ENCODE measurements around the gene ACOX2.

Gene ACOX2

DNA sequence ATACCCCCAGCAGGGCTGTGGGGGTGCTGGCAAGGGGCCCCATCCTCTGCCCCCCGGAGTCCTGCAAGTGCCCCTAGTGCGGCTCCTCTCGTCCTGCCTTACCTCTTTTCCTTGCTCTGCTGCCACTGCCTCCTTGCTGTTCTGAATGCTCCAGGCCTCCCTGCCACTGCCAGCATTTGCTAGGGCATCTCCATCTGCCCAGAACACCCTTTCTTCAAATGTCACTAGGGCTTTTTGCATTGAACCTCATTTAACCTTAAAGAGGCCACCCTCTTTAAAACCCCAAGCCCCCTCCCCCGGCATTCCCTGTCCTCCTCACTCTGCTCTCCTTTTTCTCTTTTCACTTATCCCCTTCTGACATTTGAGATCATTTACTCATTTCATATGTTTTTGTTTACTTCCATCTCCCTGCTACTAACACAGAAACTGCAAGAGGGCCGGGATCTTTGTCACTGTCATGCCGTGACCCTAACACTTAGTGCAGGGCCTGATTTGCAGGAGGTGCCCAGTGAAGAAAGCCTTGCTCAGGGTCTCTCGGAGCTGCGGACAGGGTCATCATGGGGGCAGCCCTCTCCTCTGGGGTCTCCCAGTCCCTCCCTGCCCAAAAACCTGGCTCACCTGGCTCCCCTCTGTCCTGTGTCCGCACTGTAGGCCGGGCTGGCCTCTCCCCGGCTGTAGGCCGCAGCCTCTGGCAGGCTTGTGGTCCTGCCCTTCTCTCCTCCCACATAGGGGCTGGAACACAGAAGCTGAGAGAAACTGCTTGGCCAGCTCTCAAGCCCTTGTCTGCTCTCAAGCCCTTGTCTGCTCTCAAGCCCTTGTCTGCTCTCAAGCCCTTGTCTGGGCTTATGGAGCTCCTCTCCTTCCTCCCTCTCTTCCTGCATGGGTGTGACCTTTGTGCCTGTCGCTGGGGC is at the start of gene ACOX2:
Gene ACOX2, minus strand, starts transcription at position 690 of the 911 bp plus-strand sequence. CDS start 2,084 bp downstream, outside the sequence.
- DNase-seq = no peak

DNA sequence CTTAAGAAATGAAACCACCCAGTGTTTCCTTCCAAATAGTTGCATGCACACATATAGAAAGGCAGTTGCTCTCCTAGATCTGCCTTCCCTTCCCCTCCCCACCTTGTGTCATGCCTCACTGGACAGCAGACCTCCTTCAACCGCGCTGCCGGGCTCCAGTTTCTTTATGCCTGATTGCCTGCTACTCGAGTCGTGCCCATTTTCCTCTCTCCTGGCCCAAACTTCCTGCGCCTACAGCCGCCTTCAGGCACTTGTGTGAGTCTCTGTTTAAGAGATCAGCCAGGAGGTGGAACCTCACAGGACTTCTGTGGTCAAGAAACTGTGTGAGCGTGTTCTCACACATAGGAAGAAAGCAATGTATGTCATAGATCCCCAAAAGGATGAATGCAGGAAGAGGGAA is 49.0 kb upstream of the ACOX2 start:
- DNase-seq = no peak

DNA sequence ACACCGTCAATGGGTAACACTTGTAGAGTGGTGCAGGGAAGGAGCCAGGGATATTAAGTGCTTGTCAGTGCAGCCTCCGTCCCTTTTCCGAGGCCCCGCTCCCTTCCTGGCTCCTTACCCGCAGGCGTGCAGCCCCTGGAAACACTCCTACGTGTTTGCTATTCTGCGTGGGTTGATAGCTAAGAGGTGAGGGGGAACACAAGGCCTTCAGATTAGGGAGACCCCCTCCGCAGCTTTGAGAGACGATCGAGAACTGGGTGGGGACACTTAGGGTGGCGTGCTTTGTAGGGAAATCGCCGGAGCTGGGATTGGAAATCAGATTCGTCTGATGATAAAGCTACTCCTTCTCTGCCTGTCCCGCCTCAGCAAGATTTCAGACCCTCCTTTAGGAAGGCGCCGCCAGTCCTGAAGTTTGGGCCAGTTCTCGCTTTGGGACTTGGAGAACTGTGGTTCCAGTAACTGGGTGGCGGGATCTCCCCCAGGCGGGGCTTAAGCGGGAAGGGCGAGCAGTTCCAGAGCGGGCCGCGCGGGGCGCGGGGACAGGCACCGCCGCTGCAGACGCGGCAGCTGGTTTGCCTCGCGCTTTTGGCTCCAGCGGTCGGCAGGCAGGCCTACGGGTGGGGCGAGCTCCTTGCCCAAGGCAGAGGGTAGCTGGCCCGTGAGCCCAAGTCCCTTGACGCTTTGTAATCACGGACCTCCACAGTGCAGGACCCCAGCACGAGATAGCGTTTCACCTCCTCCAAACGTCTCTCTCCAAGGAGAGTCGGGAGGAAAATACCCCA is 48.2 kb upstream of the ACOX2 start:
- peak; percentile 82 to 92 (median 85) for DNase-seq

DNA sequence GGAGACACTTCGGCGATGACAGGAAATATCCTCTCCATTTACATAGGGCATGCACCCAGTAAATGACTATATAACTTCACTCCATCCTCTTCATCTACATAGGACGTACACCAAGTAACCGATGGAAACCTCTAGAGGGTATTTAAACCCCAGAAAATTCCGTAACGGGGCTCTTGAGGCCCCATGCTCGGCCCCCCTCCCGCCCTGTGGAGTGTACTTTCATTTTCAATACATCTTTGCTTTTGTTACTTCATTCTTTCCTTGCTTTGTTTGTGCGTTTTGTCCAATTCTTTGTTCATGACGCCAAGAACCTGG is 47.7 kb upstream of the ACOX2 start:
- DNase-seq = no peak

DNA sequence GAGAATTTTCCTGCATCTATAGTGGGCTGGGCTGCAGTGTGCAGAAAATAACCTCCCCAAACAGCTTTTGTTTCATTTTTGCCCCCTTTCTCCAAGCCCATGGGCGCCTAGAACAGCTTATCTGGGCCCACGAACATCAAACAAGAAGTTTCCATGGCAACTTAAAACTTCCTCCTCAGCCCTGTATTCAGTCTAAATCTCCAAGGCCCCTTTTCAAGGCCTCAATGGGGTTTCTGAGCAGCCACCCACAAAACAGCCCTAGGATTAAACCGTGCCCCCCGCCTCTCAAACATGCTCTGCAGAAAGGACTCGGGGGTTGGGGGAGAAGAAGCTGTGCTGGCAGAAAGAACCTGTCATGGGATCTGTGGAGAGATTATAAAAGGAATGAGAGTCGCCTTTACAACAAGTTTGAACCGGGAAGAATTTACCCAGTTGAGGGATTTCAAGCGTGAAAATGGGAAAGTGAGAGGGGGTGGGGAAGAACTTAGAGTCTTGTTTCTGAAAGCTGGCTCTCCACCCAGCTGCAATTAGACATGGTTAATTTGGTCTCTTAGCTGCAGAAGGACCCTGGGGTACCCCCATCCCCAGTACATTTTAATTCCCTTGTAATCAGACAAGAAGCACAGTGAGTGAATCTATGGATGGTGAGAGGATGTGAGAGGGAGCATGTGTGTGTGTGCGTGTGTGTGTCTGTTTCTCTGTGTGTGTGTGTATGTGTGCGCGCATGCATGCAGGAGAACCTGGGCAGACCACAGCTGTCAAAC is 44.5 kb upstream of the ACOX2 start:
- no peak for DNase-seq

DNA sequence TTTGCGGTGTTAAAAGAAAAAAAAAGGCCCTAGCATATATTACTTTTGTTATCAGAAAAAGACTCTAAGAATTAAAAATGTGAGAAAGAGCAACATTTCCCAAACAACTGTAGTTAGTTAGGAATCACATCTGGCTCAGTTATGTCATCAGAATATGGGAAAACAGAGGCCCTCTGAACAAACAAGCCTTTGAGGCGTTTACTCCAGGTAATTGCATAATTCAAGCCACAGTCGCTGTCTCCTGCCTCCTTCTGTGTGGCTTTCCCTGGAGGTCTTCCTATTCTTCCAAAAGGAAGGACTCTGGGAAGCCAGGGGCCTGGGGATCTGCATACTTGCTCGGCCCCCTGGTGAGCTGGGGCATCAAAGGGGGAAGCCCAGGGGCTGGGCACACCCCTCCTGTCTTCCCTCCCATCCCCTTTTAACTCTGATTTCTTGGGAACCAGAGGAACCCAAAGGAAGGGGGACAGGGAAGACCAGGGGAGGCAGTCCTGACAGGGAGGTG is 43.9 kb upstream of the ACOX2 start:
- no peak for DNase-seq

DNA sequence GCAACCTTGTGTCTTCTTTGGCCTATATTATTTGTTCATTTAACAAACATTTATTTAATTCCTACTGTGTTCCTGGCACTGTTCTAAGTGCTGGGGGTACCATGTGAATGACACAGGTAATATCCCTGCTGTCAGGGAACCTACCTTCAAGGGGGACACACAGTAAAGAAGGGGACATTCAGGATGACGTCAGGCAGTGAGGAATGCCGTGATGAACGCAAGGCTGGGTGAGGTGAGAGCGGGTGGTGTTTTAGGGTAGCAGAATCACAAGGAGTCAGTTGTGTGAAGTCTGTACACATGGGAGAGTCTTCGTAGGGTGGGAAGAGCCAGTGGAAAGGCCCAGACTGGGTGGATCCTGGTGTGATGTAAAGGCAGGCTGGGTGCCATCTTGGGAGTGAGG is 41.9 kb upstream of the ACOX2 start:
- no peak for DNase-seq

DNA sequence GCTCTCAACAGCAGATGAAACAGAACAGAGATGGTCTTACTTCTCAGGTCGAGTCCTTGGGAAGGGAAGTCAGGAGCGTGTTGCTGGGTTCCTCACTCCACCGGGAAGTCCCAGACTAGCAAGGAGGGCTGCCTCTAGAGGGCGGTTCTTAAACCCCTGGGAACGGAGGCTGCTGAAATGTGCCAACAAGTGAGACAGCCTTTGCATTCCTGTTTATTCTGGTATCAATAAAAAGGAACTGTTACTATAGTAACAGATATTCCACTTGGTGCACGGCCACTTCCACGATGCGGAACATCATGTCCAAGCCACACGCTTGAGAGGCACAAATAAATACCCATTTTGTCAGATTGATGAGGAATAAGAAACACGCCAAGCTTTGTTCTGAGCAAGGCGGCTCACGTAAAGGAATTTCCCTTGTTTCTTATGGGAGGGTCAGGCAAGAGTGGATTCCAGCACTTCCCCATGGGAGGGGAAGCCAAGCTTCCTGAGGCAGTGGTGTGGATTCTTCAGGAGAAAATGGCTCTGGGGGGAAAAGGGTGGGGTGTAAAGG is 40.4 kb upstream of the ACOX2 start, which contains the start of gene FAM107A:
Gene FAM107A, minus strand, starts transcription at position 123 of the 553 bp plus-strand sequence. CDS start 7,531 bp downstream, outside the sequence.
- DNase-seq = peak in 2 of 3 donors; percentile 22 to 37

DNA sequence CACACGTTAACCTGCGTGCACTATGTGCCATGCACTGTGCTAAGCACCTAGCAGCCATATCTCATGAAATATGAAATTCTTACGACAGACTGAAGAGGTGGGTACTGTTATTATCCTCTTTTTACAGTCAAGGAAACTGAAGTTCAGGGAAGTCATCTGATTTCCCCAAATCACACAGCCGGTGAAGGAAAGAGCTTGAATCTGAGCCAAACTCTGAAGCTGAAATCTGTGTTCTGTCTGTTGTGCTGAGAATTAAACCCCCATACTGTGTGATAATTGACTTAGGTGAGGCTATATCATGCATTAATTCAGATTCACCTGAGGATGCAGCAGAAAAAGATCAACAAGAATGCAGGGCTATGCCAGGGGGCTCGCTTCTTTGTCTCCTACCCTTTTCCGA is 39.7 kb upstream of the ACOX2 start:
- no peak for DNase-seq

DNA sequence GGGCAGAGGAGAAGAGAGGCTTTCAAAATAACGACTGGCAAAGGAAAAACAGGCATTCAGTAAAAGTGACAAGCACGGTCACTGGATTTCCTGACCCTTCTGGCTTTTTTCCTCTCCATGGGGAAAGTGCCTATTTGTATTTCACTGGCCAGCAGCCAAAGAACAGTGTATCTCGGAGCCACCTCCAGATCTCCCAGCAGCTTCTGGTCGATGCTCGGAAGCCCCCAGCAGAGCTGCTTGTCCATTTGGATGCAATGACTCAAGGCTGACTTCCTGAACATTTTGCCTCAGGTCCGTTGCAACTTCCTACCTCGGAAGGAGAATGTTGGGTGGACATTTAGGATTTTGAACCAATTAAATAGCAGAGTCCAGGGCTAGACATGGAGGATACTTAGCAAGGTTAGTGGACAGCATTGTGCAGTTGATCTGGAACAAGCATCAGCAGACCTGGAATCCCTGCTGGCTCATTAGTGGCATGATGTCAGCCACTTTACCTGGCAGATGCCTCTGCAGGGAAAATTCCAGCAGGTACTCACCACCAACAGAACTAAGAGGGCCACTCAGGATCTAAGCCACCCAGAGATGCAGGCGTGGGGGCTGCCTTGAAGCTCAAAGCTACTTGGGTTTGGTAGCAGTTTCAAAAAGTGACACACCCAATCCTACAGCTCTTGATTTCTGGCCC is 39.1 kb upstream of the ACOX2 start:
- DNase-seq = no peak

DNA sequence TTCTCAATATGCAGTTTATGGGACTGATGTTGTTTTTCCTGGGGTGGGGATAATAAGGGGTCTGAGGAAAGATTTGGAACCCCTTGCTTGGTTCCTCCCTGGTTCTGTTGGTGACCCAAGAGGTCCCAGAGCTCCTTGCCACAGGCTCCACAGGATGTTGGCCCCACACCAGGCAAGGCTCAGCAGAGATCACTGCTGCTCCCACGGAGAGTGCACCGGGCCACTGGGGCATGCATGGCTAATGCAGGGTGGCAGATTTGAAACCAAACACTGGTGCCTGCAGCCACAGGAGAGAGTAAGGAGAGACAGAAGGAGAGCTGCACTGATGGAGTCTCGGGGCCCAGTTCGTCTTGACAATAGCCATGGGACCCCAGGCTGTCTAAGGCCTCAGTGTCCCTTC is 37.7 kb upstream of the ACOX2 start:
- DNase-seq = no peak

DNA sequence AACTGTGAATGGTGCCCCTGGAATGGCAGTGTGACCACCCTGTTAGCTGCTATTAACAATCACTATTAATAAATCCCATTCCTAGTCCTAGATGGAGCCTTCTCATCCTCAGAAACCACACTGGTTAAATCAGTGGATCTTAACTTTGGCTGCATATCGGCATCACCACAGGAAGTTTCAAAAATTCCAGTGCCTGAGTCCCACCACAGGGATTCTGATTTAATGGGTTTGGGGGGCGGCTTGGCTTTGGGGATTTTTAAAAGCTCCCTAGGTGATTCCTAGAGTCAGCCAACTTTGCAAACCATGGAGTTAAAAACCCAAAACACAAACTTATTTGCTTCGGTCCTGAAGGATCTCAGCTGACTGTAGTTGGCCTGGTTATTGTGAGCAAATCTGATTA is 37.1 kb upstream of the ACOX2 start:
- DNase-seq = no peak

DNA sequence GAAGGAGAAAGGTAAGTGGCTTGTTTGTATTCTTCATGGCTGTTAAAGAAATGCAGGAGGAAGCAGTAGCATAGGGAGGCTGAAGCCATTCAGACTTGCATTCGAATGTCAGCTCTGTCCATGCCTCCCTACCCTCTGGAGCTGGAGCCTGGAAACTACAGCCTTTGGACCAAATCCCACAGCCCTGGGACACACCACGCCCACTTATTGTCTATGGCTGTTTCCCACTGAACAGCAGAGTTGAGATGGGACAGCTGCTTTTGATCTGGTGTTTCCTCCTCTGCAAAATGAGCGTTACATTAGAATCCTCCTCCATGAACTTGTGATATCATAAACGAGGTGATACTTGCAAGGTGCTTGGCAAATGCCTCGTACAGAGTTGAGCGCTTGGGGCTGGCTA is 36.6 kb upstream of the ACOX2 start:
- DNase-seq = no peak

DNA sequence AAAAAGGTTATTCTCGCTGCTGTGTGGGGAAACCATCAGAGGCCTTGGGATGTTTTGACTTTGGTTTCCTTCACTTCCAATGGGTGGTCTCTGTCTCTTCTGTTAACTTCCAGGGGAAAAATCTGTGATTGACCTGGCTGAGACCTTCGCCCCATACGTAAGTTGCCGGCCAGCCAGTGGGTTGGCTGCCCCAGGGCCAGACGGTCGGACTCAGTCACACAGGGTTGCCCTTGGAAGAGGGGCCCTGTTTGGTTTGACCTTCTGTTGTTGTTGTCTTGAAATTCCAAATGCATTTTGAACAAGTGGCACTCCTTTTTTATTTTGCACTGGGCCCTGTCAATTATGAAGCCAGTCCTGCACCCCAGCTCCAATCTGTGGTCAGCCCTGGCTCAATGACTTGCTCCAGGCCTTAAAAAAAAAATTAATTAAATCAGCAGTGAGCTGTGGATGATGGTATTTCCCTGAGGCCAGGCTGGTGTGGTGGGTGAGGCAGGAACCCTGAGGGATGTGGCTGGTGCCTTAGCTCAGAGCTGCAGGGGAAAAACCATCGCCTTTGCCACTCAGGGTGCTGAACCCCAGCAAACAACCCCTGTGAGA is 35.7 kb upstream of the ACOX2 start:
- no peak for DNase-seq

DNA sequence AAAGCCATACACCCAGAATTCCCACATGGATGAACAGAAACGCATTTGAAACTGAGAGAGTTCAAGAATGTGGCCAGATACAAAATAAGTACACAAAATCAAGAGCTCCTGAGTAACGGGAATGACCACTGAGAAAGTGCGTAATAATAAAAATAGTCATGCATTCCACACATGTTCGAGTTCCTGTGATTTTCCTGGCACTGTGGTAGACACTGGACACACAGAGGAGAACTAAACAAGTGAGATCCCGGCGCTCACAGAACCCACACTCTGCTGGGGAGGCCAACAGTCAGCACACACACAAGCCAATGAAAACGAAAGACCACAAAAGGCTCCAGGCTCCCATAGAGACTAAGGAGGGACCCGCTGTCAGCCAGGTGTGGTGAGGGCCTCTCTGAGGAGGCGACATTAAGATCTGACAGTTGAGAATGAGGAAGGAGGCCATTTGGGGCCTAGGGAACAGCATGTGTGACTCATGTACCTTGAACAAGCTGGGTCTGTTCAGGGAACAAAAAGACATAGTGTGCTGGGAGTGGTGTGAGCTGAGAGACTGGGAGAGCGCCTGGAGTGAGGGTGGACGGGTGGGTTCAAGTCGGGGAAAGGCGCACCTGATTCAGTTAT is 35.1 kb upstream of the ACOX2 start:
- DNase-seq = no peak

DNA sequence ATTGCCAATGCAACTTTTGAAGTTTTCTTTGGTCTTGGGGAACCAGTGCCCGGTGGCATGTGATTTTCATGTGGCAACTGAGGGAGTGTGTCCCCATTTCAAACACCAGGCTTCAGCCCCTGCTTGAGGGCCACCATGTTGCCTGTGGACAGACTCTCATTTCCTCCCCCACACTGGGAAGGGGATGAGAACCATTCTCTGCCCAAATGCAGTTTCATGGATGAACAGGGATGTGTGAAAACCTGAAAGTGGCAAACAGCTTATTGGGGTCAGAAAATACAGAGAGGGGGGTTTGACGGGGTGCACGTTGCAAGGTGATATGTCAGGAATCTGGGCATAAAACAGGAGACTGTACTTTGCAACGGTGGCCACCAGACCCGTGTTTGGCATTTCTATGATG is 33.9 kb upstream of the ACOX2 start:
- no peak for DNase-seq

DNA sequence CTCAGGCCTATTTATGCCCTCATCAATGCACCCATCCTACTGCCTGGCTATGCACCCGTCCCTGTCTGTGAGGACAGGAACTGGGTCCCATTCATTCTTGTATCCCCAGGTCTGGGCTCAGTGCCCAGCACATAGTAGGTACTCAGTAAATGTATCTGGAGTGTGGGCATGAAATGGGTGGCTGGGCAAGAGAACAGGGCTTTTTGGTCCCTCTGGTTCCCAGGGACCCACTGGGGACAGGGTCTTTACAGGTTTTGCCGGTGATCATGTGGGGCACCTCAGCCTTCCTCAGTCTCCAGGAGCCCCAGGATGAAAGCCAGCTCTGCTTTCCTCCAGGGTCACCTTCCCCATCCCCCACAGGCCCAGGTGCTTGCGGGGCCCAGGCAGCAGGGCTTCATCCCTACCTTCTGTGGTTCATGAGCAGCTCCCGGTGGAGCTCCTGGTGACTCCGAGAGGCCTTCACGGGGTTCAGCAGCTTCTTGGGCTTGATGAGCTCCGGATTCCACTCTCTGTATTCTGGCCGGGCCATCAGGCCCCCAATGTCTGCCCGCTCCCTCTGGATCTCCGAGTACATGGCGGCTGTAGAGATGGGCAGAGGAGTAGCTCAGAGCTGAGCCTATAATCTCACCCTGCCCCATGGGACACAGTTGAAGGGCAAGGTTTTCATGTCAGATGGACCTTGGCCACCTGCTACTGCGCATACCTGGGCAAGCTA is 32.5 kb upstream of the ACOX2 start:
- no peak for DNase-seq

DNA sequence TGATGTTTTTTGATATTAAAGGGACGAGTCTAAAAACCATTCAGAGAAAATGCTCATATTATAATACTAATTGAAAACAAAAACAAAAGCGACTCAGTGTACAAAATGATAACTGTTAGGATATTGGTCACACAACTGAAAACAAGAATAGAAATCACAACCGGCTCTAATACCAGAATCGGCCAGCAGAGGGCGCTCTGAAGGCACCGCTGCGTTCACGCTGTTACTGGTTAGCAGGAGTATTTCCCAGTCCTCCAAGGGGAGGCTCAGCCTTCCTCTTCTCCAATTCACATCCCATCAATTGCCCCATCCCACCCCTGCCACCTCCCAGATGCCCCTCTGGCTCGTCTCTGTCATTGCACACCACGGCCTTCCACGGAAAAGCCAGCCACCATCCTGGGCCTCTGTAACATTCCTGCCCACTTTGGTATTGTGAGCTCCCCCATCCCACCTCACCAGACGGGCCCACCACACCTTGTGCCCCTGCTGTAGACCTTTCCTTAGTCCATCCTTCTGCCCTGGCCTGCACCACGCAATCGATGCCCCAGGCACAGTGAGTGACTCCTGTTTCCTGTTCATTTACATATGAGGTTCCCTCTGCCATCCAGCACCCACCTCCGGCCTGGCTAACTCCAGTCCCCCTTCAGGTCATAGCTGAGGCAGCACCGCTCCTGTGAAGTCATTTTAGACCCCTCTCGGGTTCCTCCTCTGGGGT is 31.7 kb upstream of the ACOX2 start:
- DNase-seq = peak; percentile 74 to 77 (median 77)

DNA sequence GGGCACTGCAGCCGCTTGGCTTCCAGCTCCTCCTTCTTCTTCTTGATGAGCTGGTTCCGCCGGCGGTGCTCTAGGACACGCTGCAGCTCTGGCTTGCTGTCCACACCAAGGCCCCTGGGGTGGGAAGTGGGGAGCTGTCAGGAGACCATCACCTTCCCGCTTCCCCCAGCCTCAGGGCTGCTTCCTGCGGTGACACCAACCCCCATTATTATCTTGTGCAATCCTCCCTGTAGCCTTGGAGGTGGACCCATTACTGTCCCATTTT is 30.2 kb upstream of the ACOX2 start:
- DNase-seq = no peak
